HEK293 (cell line): ENCODE measurements around the gene TMEM63B.
A peak's percentile ranks its signal among the peaks of the same experiment; 100 is the strongest.

Experiments used
- CTCF ChIA-PET: fragments of 350-600 bp; formaldehyde crosslinking; extraction: SDS; loops from one replicate; lab custom pipeline; 2021; ENCODE audit warnings: antibody characterized with exemption; lab: Yijun Ruan, JAX
- POLR2A ChIA-PET: fragments of 300-600 bp; formaldehyde crosslinking; extraction: SDS; loops from one replicate; lab custom pipeline; 2020; ENCODE audit warnings: antibody characterized with exemption, inconsistent platforms; lab: Yijun Ruan, JAX
- H3K27ac ChIP-seq: fragments of 200-500 bp; sonication (Bioruptor generic); 2 replicates; pipeline ENCODE4 v1.5.1; 2014; ENCODE audit warnings: low read depth, low read length, control low read depth, inconsistent platforms; ENCODE audit errors: extremely low read depth
- H3K36me3 ChIP-seq, 2 experiments: fragments of 200-500 bp in 1 of 2; sonication (Bioruptor generic) in 1 of 2; 1 replicate in 1 of 2; 2 replicates in 1 of 2; pipeline ENCODE4 v1.5.1; 2014 to 2017; ENCODE audit warnings: inconsistent platforms in 2 of 2, low read length in 2 of 2; ENCODE audit not compliant: control insufficient read depth in 2 of 2, insufficient read depth in 1 of 2
- H3K4me1 ChIP-seq: fragments of 200-500 bp; sonication (Bioruptor generic); 2 replicates; pipeline ENCODE4 v1.5.1; 2014; ENCODE audit warnings: mild to moderate bottlenecking, low read length, inconsistent platforms; ENCODE audit not compliant: control insufficient read depth, insufficient read depth
- H3K4me3 ChIP-seq: 2 replicates; pipeline ENCODE4 v1.5.1; 2011; ENCODE audit warnings: low read depth, mild to moderate bottlenecking, control low read depth, low read length, moderate library complexity
- H3K9me3 ChIP-seq: fragments of 200-500 bp; sonication (Bioruptor generic); 2 replicates; pipeline ENCODE4 v1.5.1; 2014; ENCODE audit warnings: low read depth, low read length, inconsistent platforms; ENCODE audit not compliant: control insufficient read depth, insufficient read depth
- FEZF1 ChIP-seq: fragments of 450-650 bp; formaldehyde crosslinking; IDR thresholded peaks from 2 replicates; pipeline ENCODE4 v1.5.1; 2016; ENCODE audit warnings: missing biosample characterization, missing genetic modification characterization
- GLIS1 ChIP-seq: fragments of 450-650 bp; formaldehyde crosslinking; IDR thresholded peaks from 2 replicates; pipeline ENCODE4 v1.5.1; 2016; ENCODE audit warnings: missing biosample characterization, missing genetic modification characterization
- KLF7 ChIP-seq: fragments of 450-650 bp; formaldehyde crosslinking; IDR thresholded peaks from 2 replicates; pipeline ENCODE4 v1.5.1; 2016; ENCODE audit warnings: missing biosample characterization, missing genetic modification characterization, borderline replicate concordance
- PBX3 ChIP-seq: sonication (generic); formaldehyde crosslinking; IDR thresholded peaks from 2 replicates; pipeline ENCODE4 v1.8.1; 2022; ENCODE audit warnings: mild to moderate bottlenecking, moderate library complexity, missing genetic modification reagents
- PRDM6 ChIP-seq: fragments of 450-650 bp; formaldehyde crosslinking; IDR thresholded peaks from 2 replicates; pipeline ENCODE4 v1.5.1; 2017; ENCODE audit warnings: missing biosample characterization, missing genetic modification characterization
- REPIN1 ChIP-seq: fragments of 450-650 bp; formaldehyde crosslinking; IDR thresholded peaks from 2 replicates; pipeline ENCODE4 v1.5.1; 2017; ENCODE audit warnings: missing biosample characterization, missing genetic modification characterization, low read depth
- TCF7L2 ChIP-seq: IDR thresholded peaks from 2 replicates; pipeline ENCODE4 v1.6.1; 2011; ENCODE audit warnings: low read depth, mild to moderate bottlenecking, inconsistent platforms, low read length, moderate library complexity, borderline replicate concordance
- ZBTB20 ChIP-seq: fragments of 450-650 bp; formaldehyde crosslinking; IDR thresholded peaks from 2 replicates; pipeline ENCODE4 v1.5.1; 2016; ENCODE audit warnings: missing biosample characterization, missing genetic modification characterization
- ZFP37 ChIP-seq: fragments of 450-650 bp; formaldehyde crosslinking; IDR thresholded peaks from 2 replicates; pipeline ENCODE4 v1.5.1; 2016; ENCODE audit warnings: missing biosample characterization, missing genetic modification characterization
- ZFP69B ChIP-seq: fragments of 450-650 bp; formaldehyde crosslinking; IDR thresholded peaks from 2 replicates; pipeline ENCODE4 v1.5.1; 2016; ENCODE audit warnings: missing biosample characterization, missing genetic modification characterization
- ZIC2 ChIP-seq: fragments of 450-650 bp; formaldehyde crosslinking; IDR thresholded peaks from 2 replicates; pipeline ENCODE4 v1.5.1; 2016; ENCODE audit warnings: missing biosample characterization, missing genetic modification characterization
- ZNF132 ChIP-seq: fragments of 450-650 bp; formaldehyde crosslinking; IDR thresholded peaks from 2 replicates; pipeline ENCODE4 v1.5.1; 2017; ENCODE audit warnings: missing biosample characterization, missing genetic modification characterization, borderline replicate concordance
- ZNF157 ChIP-seq: fragments of 450-650 bp; formaldehyde crosslinking; IDR thresholded peaks from 2 replicates; pipeline ENCODE4 v1.5.1; 2016; ENCODE audit warnings: missing biosample characterization, missing genetic modification characterization
- ZNF266 ChIP-seq: fragments of 450-650 bp; formaldehyde crosslinking; IDR thresholded peaks from 2 replicates; pipeline ENCODE4 v1.5.1; 2016; ENCODE audit warnings: missing biosample characterization, missing genetic modification characterization, low read depth
- ZNF280D ChIP-seq: fragments of 450-650 bp; formaldehyde crosslinking; IDR thresholded peaks from 2 replicates; pipeline ENCODE4 v1.5.1; 2016; ENCODE audit warnings: missing biosample characterization, missing genetic modification characterization
- ZNF350 ChIP-seq: fragments of 450-650 bp; formaldehyde crosslinking; IDR thresholded peaks from 2 replicates; pipeline ENCODE4 v1.5.0; 2017; ENCODE audit warnings: missing biosample characterization, mild to moderate bottlenecking, missing genetic modification characterization
- ZNF362 ChIP-seq: fragments of 450-650 bp; formaldehyde crosslinking; IDR thresholded peaks from 2 replicates; pipeline ENCODE4 v1.5.1; 2016; ENCODE audit warnings: missing biosample characterization, missing genetic modification characterization
- ZNF670 ChIP-seq: fragments of 450-650 bp; formaldehyde crosslinking; IDR thresholded peaks from 2 replicates; pipeline ENCODE4 v1.5.1; 2016; ENCODE audit warnings: missing biosample characterization, missing genetic modification characterization, low read depth
- ZNF843 ChIP-seq: fragments of 450-650 bp; formaldehyde crosslinking; IDR thresholded peaks from 2 replicates; pipeline ENCODE4 v1.5.1; 2016; ENCODE audit warnings: missing biosample characterization, missing genetic modification characterization

The TMEM63B gene

GRCh38 chr6:44202332-44202971 is 75.1 kb downstream of the TMEM63B start:
- Histone ChIP-seq H3K36me3 (no peaks in the 10 kb centered on the region), H3K27ac (no peak overlapping the region), H3K4me3 (no peak overlapping the region), H3K9me3 (no peaks in the 10 kb centered on the region), H3K4me1 (no peaks in the 10 kb centered on the region)
- ChIA-PET POLR2A (interaction anchor here (0.6 to 1.7 kb wide), 3 partner anchors 8 to 45 kb away, joined by 3 to 6 read pairs (median 3); partner anchors contain the start of gene HSP90AB1), CTCF (interaction anchor here (0.6 to 1.9 kb wide), 4 partner anchors 8 to 30 kb away, joined by 3 to 7 read pairs (median 6); no protein-coding TSS in a partner anchor)
- TF ChIP-seq ZNF670 (tag by site-specific recombination), result no peak
- TF ChIP-seq ZNF362, result no peak
- TF ChIP-seq REPIN1 (tag by site-specific recombination), result no peak
- TF ChIP-seq TCF7L2, result no peak

GRCh38 chr6:44202972-44203750 is 75.8 kb downstream of the TMEM63B start:
- TF ChIP-seq ZNF843 (tag by site-specific recombination) (no peak), ZFP69B (tag by site-specific recombination) (no peak), ZFP37 (tag by site-specific recombination) (no peak), ZBTB20 (tag by site-specific recombination) (no peak), KLF7 (tag by site-specific recombination) (no peak), ZNF157 (tag by site-specific recombination) (no peak), ZNF350 (no peak), ZNF266 (tag by site-specific recombination) (no peak), PRDM6 (tag by site-specific recombination) (no peak), ZNF280D (tag by site-specific recombination) (no peak), GLIS1 (tag by site-specific recombination) (peak; percentile 46), ZNF132 (tag by site-specific recombination) (no peak), PBX3 (CRISPR knock-in tag) (no peak), FEZF1 (tag by site-specific recombination) (no peak), ZIC2 (tag by site-specific recombination) (peak; percentile 81)
- Histone ChIP-seq H3K36me3 (no peaks in the 10 kb centered on the region), H3K4me3 (no peak overlapping the region), H3K27ac (no peak overlapping the region), H3K4me1 (no peaks in the 10 kb centered on the region), H3K9me3 (no peaks in the 10 kb centered on the region)
- ChIA-PET CTCF (interaction anchor here (0.6 to 1.9 kb wide), 4 partner anchors 10 to 34 kb away, joined by 5 to 7 read pairs (median 6); no protein-coding TSS in a partner anchor), POLR2A (interaction anchor here (0.6 to 1.7 kb wide), 3 partner anchors 9 to 44 kb away, joined by 3 to 6 read pairs (median 3); partner anchors contain the start of gene HSP90AB1)
